ENCODE data around the gene DAAM2. TPM values are rescaled to one million over a fixed set of nuclear protein-coding genes. Genes with fewer than 3 reads are reported as not detected.

DAAM2 gene
- total and polyA plus RNA-seq, 4 donors, result 1.9 to 17.0 (median 4.4) TPM

GRCh38 chr6:39824030-39824926 is 32.1 kb downstream of the DAAM2 start:
- no peak overlapping the region for H3K4me3 ChIP-seq (ENCODE audit: low read depth in 1 of 3, low read length in 3 of 3)
- TF ChIP-seq RXRA (IDR thresholded peaks at IDR 0.05) (no peak), FOXA2 (IDR thresholded peaks at IDR 0.05) (no peak), REST (IDR thresholded peaks at IDR 0.05) (no peak)
- H3K9me3 ChIP-seq (ENCODE audit: control insufficient read depth in 4 of 4, low read length in 3 of 4), result no peaks in the 10 kb centered on the region
- H3K27me3 ChIP-seq (ENCODE audit: control insufficient read depth in 4 of 4, insufficient read depth in 4 of 4, low read length in 3 of 4), result no peaks in the 10 kb centered on the region
- 78% methylated on average over 9 of the region's 9 CpGs for WGBS
- no peak overlapping the region for H3K27ac ChIP-seq (ENCODE audit: low read depth in 1 of 2, low read length in 2 of 2)
- no peaks in the 10 kb centered on the region for H3K4me1 ChIP-seq (ENCODE audit: control insufficient read depth in 4 of 4, insufficient read depth in 4 of 4, low read length in 3 of 4)
- H3K9ac ChIP-seq (ENCODE audit: low read depth in 1 of 2, low read length in 2 of 2), result no peak overlapping the region
- no peak for DNase-seq (ENCODE audit: low spot score)
- no peaks in the 10 kb centered on the region for H3K36me3 ChIP-seq (ENCODE audit: control insufficient read depth in 4 of 4, insufficient read depth in 3 of 4, low read depth in 1 of 4, low read length in 3 of 4)

- WGBS, result 80% methylated on average over 2 of the region's 2 CpGs
- no peaks in the 10 kb centered on the region for H3K36me3 ChIP-seq (ENCODE audit: control insufficient read depth in 4 of 4, insufficient read depth in 3 of 4, low read depth in 1 of 4, low read length in 3 of 4)
- H3K9ac ChIP-seq (ENCODE audit: low read depth in 1 of 2, low read length in 2 of 2), result no peak overlapping the region
- no peak overlapping the region for H3K4me3 ChIP-seq (ENCODE audit: low read depth in 1 of 3, low read length in 3 of 3)
- H3K27ac ChIP-seq (ENCODE audit: low read depth in 1 of 2, low read length in 2 of 2), result no peak overlapping the region
- DNase-seq (ENCODE audit: low spot score), result no peak
- no peaks in the 10 kb centered on the region for H3K27me3 ChIP-seq (ENCODE audit: control insufficient read depth in 4 of 4, insufficient read depth in 4 of 4, low read length in 3 of 4)
- no peaks in the 10 kb centered on the region for H3K9me3 ChIP-seq (ENCODE audit: control insufficient read depth in 4 of 4, low read length in 3 of 4)
- no peak for TF ChIP-seq GABPA (IDR thresholded peaks at IDR 0.05 in 1 of 2, conservative IDR thresholded peaks at IDR 0.05 in 1 of 2)
- H3K4me1 ChIP-seq (ENCODE audit: control insufficient read depth in 4 of 4, insufficient read depth in 4 of 4, low read length in 3 of 4), result no peaks in the 10 kb centered on the region
Measured at GRCh38 chr6:39829331-39829730, 37.2 kb downstream of the DAAM2 start.

GRCh38 chr6:39830444-39830843 is 38.3 kb downstream of the DAAM2 start:
- DNase-seq (ENCODE audit: low spot score), result no peak
- Histone ChIP-seq H3K4me3 (ENCODE audit: low read depth in 1 of 3, low read length in 3 of 3) (no peak overlapping the region), H3K36me3 (ENCODE audit: control insufficient read depth in 4 of 4, insufficient read depth in 3 of 4, low read depth in 1 of 4, low read length in 3 of 4) (no peaks in the 10 kb centered on the region), H3K9me3 (ENCODE audit: control insufficient read depth in 4 of 4, low read length in 3 of 4) (no peaks in the 10 kb centered on the region), H3K9ac (ENCODE audit: low read depth in 1 of 2, low read length in 2 of 2) (no peak overlapping the region), H3K27me3 (ENCODE audit: control insufficient read depth in 4 of 4, insufficient read depth in 4 of 4, low read length in 3 of 4) (no peaks in the 10 kb centered on the region), H3K27ac (ENCODE audit: low read depth in 1 of 2, low read length in 2 of 2) (no peak overlapping the region), H3K4me1 (ENCODE audit: control insufficient read depth in 4 of 4, insufficient read depth in 4 of 4, low read length in 3 of 4) (no peaks in the 10 kb centered on the region)
- 87% methylated on average over 7 of the region's 7 CpGs for WGBS
- TF ChIP-seq ZBTB33 (IDR thresholded peaks at IDR 0.05) (no peak), YY1 (IDR thresholded peaks at IDR 0.05) (no peak), RXRA (IDR thresholded peaks at IDR 0.05) (no peak), FOXA2 (IDR thresholded peaks at IDR 0.05) (no peak), TAF1 (conservative IDR thresholded peaks at IDR 0.05) (no peak), ATF3 (IDR thresholded peaks at IDR 0.05) (no peak), RAD21 (IDR thresholded peaks at IDR 0.05) (no peak), CTCF (IDR thresholded peaks at IDR 0.05; ENCODE audit: low read depth, low read length, missing input control) (no peak), JUND (IDR thresholded peaks at IDR 0.05) (no peak), MAX (IDR thresholded peaks at IDR 0.05) (no peak), REST (IDR thresholded peaks at IDR 0.05) (no peak), HNF4G (IDR thresholded peaks at IDR 0.05) (no peak), GABPA (IDR thresholded peaks at IDR 0.05 in 1 of 2, conservative IDR thresholded peaks at IDR 0.05 in 1 of 2) (no peak), NR2F2 (IDR thresholded peaks at IDR 0.05) (no peak)

Measured in liver (tissue), 9 donors.